ENCODE results near the gene RIT2.

Gene RIT2

GRCh38 chr18:43159926-43160325 lies 44.4 kb upstream of the RIT2 start:
- Histone ChIP-seq H3K36me3 (ENCODE audit: control insufficient read depth in 2 of 2, insufficient read depth in 1 of 2, low read length in 2 of 2) (no peaks in the 10 kb centered on the region), H3K4me3 (ENCODE audit: low read depth, low read length) (no peak overlapping the region), H3K9me3 (ENCODE audit: control insufficient read depth, insufficient read depth, low read depth, low read length) (no peaks in the 10 kb centered on the region), H3K27ac (ENCODE audit: extremely low read depth, low read depth, low read length) (no peak overlapping the region), H3K4me1 (ENCODE audit: control insufficient read depth, insufficient read depth, low read length) (no peaks in the 10 kb centered on the region)
- ChIA-PET CTCF (interaction anchor here (1.3 kb wide), 1 partner anchor 861 kb away, joined by 3 read pairs; no protein-coding TSS in a partner anchor), POLR2A (no interaction called here)
- no peak for TF ChIP-seq ZNF518A (tag by site-specific recombination; conservative IDR thresholded peaks at IDR 0.05; ENCODE audit: low read depth)
- TF ChIP-seq ZNF529 (tag by site-specific recombination; IDR thresholded peaks at IDR 0.05; ENCODE audit: insufficient replicate concordance) = no peak
- no peak for TF ChIP-seq ZBTB21 (tag by site-specific recombination; IDR thresholded peaks at IDR 0.05)
- no peak for TF ChIP-seq YY1 (tag by site-specific recombination; IDR thresholded peaks at IDR 0.05)
- no peak for TF ChIP-seq GFI1B (tag by site-specific recombination; IDR thresholded peaks at IDR 0.05)
- TF ChIP-seq ZNF747 (tag by site-specific recombination; IDR thresholded peaks at IDR 0.05) = no peak
- TF ChIP-seq ZNF549 (tag by site-specific recombination; IDR thresholded peaks at IDR 0.05) = no peak
- TF ChIP-seq ZNF776 (tag by site-specific recombination; IDR thresholded peaks at IDR 0.05; ENCODE audit: borderline replicate concordance) = no peak
- no peak for TF ChIP-seq ZNF843 (tag by site-specific recombination; IDR thresholded peaks at IDR 0.05)

GRCh38 chr18:43159086-43159770 lies 43.7 kb upstream of the RIT2 start:
- Histone ChIP-seq H3K4me3 (ENCODE audit: low read depth, low read length) (no peak overlapping the region), H3K9me3 (ENCODE audit: control insufficient read depth, insufficient read depth, low read depth, low read length) (no peaks in the 10 kb centered on the region), H3K27ac (ENCODE audit: extremely low read depth, low read depth, low read length) (no peak overlapping the region), H3K4me1 (ENCODE audit: control insufficient read depth, insufficient read depth, low read length) (no peaks in the 10 kb centered on the region), H3K36me3 (ENCODE audit: control insufficient read depth in 2 of 2, insufficient read depth in 1 of 2, low read length in 2 of 2) (no peaks in the 10 kb centered on the region)
- ChIA-PET POLR2A (no interaction called here), CTCF (interaction anchor here (1.3 kb wide), 1 partner anchor 861 kb away, joined by 3 read pairs; no protein-coding TSS in a partner anchor)
- TF ChIP-seq ZNF677 (tag by site-specific recombination; IDR thresholded peaks at IDR 0.05) (0 out of 2 replicates have a peak, but pooled peaks have one; percentile 20), ZNF157 (tag by site-specific recombination; IDR thresholded peaks at IDR 0.05) (no peak), ZNF488 (tag by site-specific recombination; IDR thresholded peaks at IDR 0.05) (no peak), ZNF791 (tag by site-specific recombination; IDR thresholded peaks at IDR 0.05) (no peak)

- CTCF ChIA-PET = interaction anchor here (0.5 kb wide), 1 partner anchor 12 kb away, joined by 3 read pairs; no protein-coding TSS in a partner anchor
- H3K27ac ChIP-seq (ENCODE audit: extremely low read depth, low read depth, low read length) = no peak overlapping the region
Observed at GRCh38 chr18:43158381-43158780, 42.9 kb upstream of the RIT2 start.

More at GRCh38 chr18:43158381-43158780, 42.9 kb upstream of the RIT2 start:
- H3K9me3 ChIP-seq (ENCODE audit: control insufficient read depth, insufficient read depth, low read depth, low read length) = no peaks in the 10 kb centered on the region
- no peak overlapping the region for H3K4me3 ChIP-seq (ENCODE audit: low read depth, low read length)
- no peaks in the 10 kb centered on the region for H3K4me1 ChIP-seq (ENCODE audit: control insufficient read depth, insufficient read depth, low read length)
- no peaks in the 10 kb centered on the region for H3K36me3 ChIP-seq (ENCODE audit: control insufficient read depth in 2 of 2, insufficient read depth in 1 of 2, low read length in 2 of 2)
- TF ChIP-seq ZNF654 (tag by site-specific recombination; IDR thresholded peaks at IDR 0.05; ENCODE audit: low read depth) = no peak
- no peak for TF ChIP-seq ZFP37 (tag by site-specific recombination; IDR thresholded peaks at IDR 0.05)
- POLR2A ChIA-PET = no interaction called here
